Left lobe of liver (tissue), 2 donors: Measurements from ENCODE around the gene MAX. TPM values are rescaled to one million over a fixed set of nuclear protein-coding genes. Genes with fewer than 3 reads are reported as not detected.
A peak's percentile ranks its signal among the peaks of the same experiment; 100 is the strongest.
"Not testable (repeated sequence)": the region's sequence is repeated elsewhere in the genome, so short reads cannot be mapped to it uniquely, and the experiment has no call there.

Source experiments
- ATAC-seq: fragments of 200-7000 bp; cut with Tn5 transposase; one replicate; pipeline ENCODE4 v1.9.1; 2020; ENCODE audit warnings: mild to moderate bottlenecking, moderate library complexity
- DNase-seq: peaks from one replicate; pipeline ENCODE4 v3.0.0-alpha.2; 2020; ENCODE audit warnings: low spot score
- total RNA-seq: library from RNA; stranded (reverse); gene quantifications from one replicate; pipeline ENCODE4 v1.2.1, GENCODE V29; 2021
- donor health status: DM: no; HTN: no; CAD: no; lungs with moderate emphysema.
- donor health status: DM: no; HTN: yes; CAD: no.

MAX gene
- total RNA-seq, 1 donor from 2014 or later = 32.3 TPM

DNA sequence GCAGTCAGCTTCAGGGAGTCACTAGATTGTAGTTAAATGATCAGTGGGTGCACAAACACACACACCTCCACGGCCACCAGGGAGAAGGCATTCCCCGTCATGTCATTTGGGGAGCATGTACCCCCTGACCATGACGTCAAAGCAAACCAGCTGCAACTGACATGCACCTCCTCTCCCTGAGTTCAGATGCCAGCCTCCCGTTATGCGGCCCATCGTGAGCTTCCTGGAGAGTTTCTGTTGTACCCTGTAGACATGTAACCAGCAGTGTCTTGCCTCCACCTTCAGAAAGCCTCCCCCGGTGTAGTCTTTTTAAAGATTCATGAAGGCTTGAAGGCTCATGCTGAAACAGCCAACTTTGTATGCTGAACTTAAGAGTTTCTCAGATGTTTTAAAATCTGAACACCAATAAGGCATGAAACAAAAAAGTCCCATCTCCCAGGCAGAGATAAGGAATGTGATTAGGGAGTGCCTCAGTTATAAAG, 60.8 kb downstream of the MAX start:
- ATAC-seq (no peak), DNase-seq (peak; percentile 24)

DNA sequence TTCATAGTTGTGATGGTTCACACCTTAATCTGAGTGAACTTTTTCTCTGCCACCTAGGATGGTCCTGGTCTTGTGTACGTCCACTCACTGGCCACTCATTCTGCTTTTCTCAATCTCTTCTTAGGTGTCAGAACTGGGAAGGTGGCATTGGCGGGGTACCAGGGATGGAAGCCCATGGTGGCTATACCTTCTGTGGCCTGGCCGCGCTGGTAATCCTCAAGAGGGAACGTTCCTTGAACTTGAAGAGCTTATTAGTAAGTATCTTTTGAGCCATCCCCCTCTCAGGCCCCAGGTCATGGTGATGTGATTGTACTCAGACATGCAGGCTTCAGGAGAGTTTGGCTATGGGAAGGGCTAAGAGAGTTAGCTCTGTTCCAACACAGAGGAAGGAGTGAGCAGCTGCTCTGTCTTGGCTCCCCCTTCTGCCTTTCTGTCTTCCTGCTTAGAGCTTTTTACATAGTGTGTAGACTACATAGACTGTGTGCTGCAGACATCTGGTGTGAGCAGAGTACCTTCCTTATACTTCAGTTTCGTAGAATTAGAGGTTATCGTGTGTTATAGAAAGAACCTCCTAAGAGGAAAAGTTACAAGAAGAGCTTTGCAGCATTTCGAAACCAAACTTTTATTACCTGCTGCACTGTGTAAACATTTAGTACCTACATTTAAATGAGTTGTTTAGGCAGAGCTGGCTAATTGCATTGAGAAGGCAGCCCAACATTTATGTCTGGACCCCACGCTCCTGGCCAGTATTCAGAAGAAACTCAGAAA, 61.5 kb downstream of the MAX start:
- peak; percentile 41 for DNase-seq

DNA sequence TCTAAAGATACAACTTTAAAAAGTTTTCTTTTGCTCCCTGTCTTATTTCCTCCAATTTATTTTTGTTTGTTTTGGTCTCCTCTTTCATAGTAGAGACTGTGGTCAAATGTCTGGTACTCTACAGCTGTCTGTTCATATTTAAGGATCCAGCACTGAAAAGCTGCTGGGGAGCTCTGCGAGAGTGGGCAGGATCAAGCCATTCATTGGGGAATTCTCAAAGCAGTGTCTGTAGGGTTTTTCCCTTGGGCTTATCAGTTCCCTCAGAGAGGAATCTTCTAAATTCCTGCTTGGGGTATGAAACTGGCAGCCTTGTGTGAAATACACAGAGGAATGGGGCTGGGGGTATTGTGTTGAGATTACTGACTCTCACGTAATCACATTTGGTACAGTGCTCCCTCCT, 63.4 kb downstream of the MAX start:
- no peak for DNase-seq
- no peak for ATAC-seq

More for the DNA sequence above, 61.5 kb downstream of the MAX start:
- ATAC-seq = no peak

DNA sequence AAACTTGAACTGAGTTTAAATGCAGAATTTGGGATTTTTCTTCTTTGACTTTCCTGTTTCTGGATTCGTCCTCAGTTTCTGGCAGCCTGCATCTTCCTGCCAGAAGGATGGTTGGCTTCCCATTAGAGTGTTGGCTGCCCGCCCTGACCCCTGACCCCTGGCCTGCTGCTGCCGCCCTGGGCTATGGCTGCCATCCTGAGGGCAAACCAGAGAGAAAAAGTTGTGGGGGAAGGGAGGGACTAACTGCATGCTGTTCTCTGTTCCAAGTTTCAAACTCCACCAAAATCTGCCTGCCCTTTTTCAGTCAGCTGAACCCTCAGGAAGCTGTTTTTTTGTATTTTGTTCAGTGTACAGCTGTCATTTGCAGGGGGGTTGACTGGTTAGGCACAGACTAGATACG, 67.3 kb downstream of the MAX start:
- ATAC-seq = peak; percentile 92

DNA sequence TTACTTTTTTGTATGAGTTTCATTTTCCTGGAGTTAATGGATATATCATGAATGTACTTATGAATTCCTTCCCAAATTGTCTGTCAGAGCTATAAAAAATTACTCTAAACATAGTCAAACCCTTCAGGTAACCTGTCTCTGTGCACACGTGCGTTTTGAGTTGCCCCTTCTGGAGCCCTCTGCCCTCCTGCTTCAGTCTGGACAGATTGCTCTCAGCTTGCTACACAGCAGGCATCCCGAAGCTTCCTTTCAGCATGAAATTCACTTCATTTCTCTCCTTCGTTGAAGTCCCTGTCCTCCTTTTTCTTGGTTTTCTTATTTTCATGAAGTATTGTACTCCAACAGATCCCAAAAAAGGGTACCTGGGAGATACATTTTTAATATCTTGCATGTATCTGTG, 68.3 kb downstream of the MAX start:
- DNase-seq = no peak

More for the DNA sequence above, 67.3 kb downstream of the MAX start:
- DNase-seq = peak; percentile 96

DNA sequence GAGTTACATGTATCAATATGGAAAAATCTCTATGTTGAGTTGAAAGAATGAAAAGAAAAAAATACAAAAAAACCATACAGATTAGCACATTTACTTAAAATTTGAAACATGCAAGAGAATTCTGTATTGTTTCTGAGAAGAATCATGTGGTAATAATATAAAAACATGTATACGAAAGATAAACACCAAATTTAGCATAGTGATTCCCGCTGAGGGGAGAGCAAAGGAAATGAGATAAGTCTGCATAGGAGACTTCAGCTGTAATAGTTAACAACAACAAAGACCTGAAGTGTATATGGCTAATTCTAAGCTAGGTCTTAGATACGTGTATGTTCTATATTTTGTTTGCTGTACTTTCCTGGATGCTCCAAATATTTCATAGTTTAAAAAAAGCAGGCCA, 69.1 kb downstream of the MAX start:
- ATAC-seq (no peak), DNase-seq (no peak)

More for the DNA sequence above, 68.3 kb downstream of the MAX start:
- ATAC-seq = no peak

DNA sequence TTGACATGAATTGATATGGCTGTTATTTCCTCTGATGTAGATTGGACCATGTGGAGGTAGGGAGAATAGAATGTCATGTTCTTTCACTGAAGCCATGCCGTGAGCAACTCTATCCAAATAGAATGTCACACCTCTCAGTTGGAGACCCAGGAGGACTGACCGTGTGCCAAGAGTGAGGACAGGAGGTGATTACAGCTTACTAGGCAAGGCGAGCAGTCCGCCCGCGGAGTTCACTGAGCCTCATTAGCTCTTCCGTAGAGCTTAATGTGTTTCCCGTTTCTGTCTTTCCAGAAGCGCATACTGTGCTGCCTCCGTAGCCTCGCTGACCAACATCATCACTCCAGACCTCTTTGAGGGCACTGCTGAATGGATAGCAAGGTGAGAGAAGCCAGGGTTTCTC, 70.0 kb downstream of the MAX start:
- DNase-seq = peak; percentile 63
- ATAC-seq = peak; percentile 66

DNA sequence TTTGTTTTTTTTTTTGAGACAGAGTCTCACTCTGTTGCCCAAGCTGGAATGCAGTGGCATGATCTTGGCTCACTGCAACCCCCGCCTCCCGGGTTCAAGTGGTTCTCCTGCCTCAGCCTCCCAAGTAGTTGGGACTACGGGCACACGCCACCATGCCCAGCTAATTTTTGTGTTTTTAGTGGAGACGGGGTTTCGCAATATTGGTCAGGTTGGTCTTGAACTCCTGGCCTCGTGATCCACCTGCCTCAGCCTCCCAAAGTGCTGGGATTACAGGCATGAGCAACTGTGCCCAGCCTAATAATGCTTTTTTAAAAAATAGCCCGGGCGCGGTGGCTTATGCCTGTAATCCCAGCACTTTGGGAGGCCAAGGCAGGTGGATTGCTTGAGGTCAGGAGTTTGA, 71.0 kb downstream of the MAX start:
- ATAC-seq = not testable (repeated sequence)

DNA sequence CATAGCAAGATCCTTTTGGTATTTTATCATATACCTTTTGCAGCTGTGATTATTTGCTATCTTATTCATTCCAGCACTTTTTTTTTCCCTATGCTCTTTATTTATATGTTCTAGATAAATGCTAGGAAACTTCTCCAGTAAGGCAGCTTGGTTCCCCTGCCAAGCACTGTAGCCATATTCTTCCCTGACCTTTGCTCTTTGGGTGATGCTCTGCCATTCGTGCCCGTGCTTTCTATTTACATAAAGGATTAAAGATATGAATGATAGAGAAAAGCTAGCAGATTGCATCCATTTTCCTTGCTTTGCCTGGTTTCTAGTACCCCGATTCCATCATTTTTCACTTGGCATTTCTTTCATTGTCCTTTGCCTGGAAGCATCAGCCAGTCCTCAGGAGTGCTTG, 73.4 kb downstream of the MAX start:
- DNase-seq = no peak
- no peak for ATAC-seq

More for the DNA sequence above, 71.0 kb downstream of the MAX start:
- not testable (repeated sequence) for DNase-seq

DNA sequence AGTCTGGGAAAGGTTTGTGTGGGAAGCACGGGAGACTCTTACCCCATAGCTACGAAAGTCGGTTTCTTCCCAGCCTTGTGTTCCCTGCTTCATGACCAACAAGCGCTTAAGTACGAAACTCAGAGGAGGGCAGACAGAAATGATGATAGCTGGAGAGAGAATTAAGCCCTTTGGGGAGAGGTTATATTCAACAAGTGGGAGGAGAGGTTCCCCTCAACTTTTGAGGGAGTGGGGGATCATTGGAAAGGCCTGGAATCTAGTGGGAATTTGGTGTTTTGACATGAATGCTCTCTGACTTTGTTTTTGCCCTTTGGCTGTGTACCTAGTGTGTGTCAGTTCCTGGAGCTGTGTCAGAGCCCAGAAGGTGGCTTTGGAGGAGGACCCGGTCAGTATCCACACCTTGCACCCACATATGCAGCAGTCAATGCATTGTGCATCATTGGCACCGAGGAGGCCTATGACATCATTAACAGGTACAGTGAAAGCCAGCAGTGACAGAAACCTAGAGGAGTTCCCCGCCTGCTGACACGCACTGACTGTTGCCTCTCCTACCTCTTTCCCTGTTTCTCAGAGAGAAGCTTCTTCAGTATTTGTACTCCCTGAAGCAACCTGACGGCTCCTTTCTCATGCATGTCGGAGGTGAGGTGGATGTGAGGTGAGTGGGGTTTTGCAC, 75.1 kb downstream of the MAX start:
- no peak for ATAC-seq
- no peak for DNase-seq

DNA sequence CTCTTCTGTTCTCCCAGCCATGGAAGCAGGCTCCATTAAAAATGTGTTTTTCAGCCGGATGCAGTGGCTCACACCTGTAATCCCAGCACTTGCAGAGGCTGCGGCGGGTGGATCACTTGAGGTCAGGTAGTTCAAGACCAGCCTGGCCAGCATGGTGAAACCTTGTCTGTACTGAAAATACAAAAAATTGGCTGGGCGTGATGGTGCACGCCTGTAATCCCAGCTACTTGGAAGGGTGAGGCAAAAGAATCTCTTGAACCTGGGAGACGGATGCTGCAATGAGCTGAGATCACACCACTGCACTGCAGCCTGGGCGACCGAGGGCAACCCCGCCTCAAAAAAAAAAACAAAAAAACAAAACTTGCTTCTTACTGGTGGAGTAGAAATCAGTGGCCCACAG, 75.8 kb downstream of the MAX start:
- ATAC-seq (no peak), DNase-seq (no peak)

DNA sequence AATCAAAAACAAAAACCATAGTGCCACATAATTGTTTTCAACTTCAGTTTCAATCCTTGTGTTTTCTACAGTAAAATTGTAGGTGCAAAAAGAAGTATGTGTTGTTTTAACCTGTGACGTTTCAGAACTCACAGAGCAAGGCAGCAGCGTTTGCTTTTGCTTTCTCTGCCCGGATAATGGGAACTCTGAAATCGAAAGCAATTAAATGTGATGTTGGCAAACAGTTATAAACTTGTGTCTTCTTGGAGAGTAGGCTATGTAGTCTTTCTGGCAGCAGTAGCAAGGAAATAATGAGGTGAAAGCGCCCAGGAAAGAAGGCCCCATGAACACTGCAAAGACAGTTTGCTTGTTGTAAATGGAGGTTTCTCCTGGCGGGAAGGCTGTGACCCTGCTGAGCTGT, 76.5 kb downstream of the MAX start:
- DNase-seq = no peak
- ATAC-seq = no peak

Other genes starting within 250 kb of the MAX start
- 0.35 TPM for gene SPTB, start 222.6 kb downstream of the MAX start, total RNA-seq
- 25.2 TPM for gene CHURC1, start 188.1 kb downstream of the MAX start, total RNA-seq
- gene GPX2, start 159.8 kb downstream of the MAX start, total RNA-seq = 292 TPM
- 6.8 TPM for gene RAB15, start 130.2 kb downstream of the MAX start, total RNA-seq
- 9.9 TPM for gene FNTB, start 115.6 kb downstream of the MAX start, total RNA-seq